Testis (tissue), 3 donors: ENCODE data around the gene METTL6. TPM values are rescaled to one million over a fixed set of nuclear protein-coding genes. Genes with fewer than 3 reads are reported as not detected.

Experiments
- DNase-seq: peaks from one replicate; pipeline ENCODE4 v3.0.0-alpha.2; 2019
- H3K27ac ChIP-seq, 2 donors: fragments of 200-600 bp; sonication (generic); one replicate each; pipeline ENCODE4 v1.5.1; 2019
- H3K27me3 ChIP-seq: fragments of 200-600 bp; sonication (generic); one replicate; pipeline ENCODE4 v1.5.1; 2019
- H3K36me3 ChIP-seq: fragments of 200-600 bp; sonication (generic); one replicate; pipeline ENCODE4 v1.5.1; 2017; ENCODE audit warnings: low read depth; ENCODE audit errors: missing control alignments
- H3K4me1 ChIP-seq: fragments of 200-600 bp; sonication (generic); one replicate; pipeline ENCODE4 v1.5.1; 2019
- H3K4me3 ChIP-seq, 2 donors: fragments of 200-600 bp; sonication (generic); one replicate each; pipeline ENCODE4 v1.5.1; 2017 to 2019
- H3K9me3 ChIP-seq: fragments of 200-600 bp; sonication (generic); one replicate; pipeline ENCODE4 v1.5.1; 2017
- POLR2A ChIP-seq: fragments of 450-650 bp; IDR thresholded peaks from one replicate; pipeline ENCODE4 v1.6.1; 2017; ENCODE audit warnings: antibody characterized with exemption, mild to moderate bottlenecking, moderate library complexity
- WGBS, 2 donors: methylation state at CpG; one replicate each; pipeline ENCODE4 v1.1.5; 2018; 5-methylcytosine and 5-hydroxymethylcytosine counted together
- intact Hi-C: fragments of 100-400 bp; cut with DNase I; formaldehyde crosslinking; loops from one replicate; pipeline ENCODE4 v1.15.1; 2023; ENCODE audit warnings: low total_unique reads
- polyA plus RNA-seq: library from polyadenylated mRNA; stranded (reverse); fragments of 350-450 nt; fragmentation: Illumina TruSeq; extraction: RNeasy Lipid Tissue Mini Kit (QIAGEN cat#74804); gene quantifications from one replicate; pipeline ENCODE4 v1.2.3, GENCODE V29; 2014; ENCODE audit warnings: low read depth, low replicate concordance; ENCODE audit not compliant: insufficient read depth
- total RNA-seq, 2 donors: library from RNA; depleted of rRNA; stranded (reverse); fragments of >200 nt; gene quantifications; one replicate each; pipeline ENCODE4 v1.2.3, GENCODE V29; 2016
- TF ChIP-seq, protein P1 (sequence below), 3 experiments: fragments of 450-650 bp in 2 of 3; fragments of 200-600 bp in 1 of 3; sonication (generic) in 1 of 3; IDR thresholded peaks; one replicate each; pipeline ENCODE4 v1.5.1; 2016 to 2019; ENCODE audit warnings: antibody characterized with exemption in 3 of 3, mild to moderate bottlenecking in 2 of 3, moderate library complexity in 1 of 3

Gene METTL6
- total and polyA plus RNA-seq, 3 donors from 2014 or later: 42.9 to 49.4 (median 45.1) TPM

DNA sequence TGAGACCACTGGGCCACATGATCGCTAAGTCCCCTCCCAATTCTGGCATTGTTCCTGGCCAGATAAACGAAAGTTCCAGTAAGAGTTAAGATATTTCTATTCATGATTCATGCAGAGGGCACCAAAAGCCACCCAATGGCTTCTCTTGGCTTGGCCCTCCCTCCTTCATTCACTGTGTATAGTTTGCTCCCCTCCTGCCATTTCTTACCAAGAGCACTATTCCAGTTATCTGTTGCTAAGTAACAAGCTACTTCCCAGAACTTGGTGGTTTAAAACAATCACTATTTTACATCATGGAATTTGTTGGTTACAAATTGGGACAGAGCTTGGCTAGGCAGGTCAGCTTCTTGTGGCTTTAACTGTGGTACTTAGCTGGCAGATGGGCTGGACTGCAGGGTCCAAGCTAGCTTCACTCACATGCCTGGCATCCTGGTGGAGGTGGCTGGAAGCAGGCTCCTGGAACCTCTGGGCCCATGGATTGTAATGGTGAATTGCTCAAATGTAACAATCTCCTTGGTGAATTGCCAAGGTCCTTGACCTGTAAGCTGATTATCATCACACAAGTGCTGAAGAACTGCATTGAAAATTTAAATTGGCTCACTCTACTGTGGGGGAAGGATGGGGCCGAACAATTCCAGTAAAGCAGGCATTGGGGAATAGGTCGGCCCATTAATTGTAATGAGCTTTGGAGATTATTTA lies 16.6 kb upstream of the METTL6 start:
- WGBS, 2 donors: 87 to 90% methylated on average over 4 of the region's 4 CpGs
- H3K9me3 ChIP-seq: no peaks in the 10 kb centered on the region
- no peak for TF ChIP-seq POLR2A
- TF ChIP-seq, protein P1, sequence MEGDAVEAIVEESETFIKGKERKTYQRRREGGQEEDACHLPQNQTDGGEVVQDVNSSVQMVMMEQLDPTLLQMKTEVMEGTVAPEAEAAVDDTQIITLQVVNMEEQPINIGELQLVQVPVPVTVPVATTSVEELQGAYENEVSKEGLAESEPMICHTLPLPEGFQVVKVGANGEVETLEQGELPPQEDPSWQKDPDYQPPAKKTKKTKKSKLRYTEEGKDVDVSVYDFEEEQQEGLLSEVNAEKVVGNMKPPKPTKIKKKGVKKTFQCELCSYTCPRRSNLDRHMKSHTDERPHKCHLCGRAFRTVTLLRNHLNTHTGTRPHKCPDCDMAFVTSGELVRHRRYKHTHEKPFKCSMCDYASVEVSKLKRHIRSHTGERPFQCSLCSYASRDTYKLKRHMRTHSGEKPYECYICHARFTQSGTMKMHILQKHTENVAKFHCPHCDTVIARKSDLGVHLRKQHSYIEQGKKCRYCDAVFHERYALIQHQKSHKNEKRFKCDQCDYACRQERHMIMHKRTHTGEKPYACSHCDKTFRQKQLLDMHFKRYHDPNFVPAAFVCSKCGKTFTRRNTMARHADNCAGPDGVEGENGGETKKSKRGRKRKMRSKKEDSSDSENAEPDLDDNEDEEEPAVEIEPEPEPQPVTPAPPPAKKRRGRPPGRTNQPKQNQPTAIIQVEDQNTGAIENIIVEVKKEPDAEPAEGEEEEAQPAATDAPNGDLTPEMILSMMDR (IDR thresholded peaks at IDR 0.05): no peak
- H3K27ac ChIP-seq: no peak overlapping the region
- H3K4me1 ChIP-seq: no peaks in the 10 kb centered on the region
- H3K36me3 ChIP-seq: no peaks in the 10 kb centered on the region
- intact Hi-C loops: no loop called here
- no peaks in the 10 kb centered on the region for H3K27me3 ChIP-seq
- peak; percentile 6 for DNase-seq
- H3K4me3 ChIP-seq: no peak overlapping the region

DNA sequence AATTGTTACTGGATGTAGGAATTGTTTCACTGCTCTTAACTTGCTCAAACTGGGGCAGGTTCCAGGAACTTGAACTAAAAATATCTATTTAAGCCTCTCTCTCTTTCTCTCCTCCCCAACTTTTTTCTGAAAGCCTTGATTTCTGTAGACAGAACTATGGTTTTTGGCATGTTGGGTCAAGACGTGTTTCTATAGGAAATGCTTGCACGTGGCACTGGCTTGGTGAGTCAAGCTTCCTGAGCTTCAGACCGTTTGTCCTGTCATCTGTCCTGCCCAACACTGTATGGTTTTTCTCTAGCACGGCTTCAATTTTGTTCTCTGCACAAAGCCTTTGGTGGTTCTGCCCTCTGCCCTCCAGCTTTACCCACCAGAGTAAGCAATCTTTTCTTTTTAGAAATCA lies 13.5 kb upstream of the METTL6 start:
- no peaks in the 10 kb centered on the region for H3K4me1 ChIP-seq
- peak; percentile 7 for DNase-seq
- H3K9me3 ChIP-seq: no peaks in the 10 kb centered on the region
- no peaks in the 10 kb centered on the region for H3K27me3 ChIP-seq
- WGBS, 2 donors: 67 to 79% methylated on average over 4 of the region's 4 CpGs
- no peak overlapping the region for H3K27ac ChIP-seq
- TF ChIP-seq, protein P1 (IDR thresholded peaks at IDR 0.05): no peak
- no peak for TF ChIP-seq POLR2A
- intact Hi-C loops: no loop called here
- no peak overlapping the region for H3K4me3 ChIP-seq
- H3K36me3 ChIP-seq: no peaks in the 10 kb centered on the region

- no peaks in the 10 kb centered on the region for H3K36me3 ChIP-seq
- H3K4me3 ChIP-seq: no peak overlapping the region
- no peak for TF ChIP-seq POLR2A
- TF ChIP-seq, protein P1 (IDR thresholded peaks at IDR 0.05): no peak
- no peak for DNase-seq
- H3K27me3 ChIP-seq: no peaks in the 10 kb centered on the region
- H3K27ac ChIP-seq: no peak overlapping the region
- intact Hi-C loops: no loop called here
- no peaks in the 10 kb centered on the region for H3K4me1 ChIP-seq
- no peaks in the 10 kb centered on the region for H3K9me3 ChIP-seq
Measured at GRCh38 chr3:15439476-15439875, 12.1 kb upstream of the METTL6 start.

GRCh38 chr3:15438983-15439382 lies 11.6 kb upstream of the METTL6 start:
- WGBS, 2 donors: 94 to 97% methylated on average over 4 of the region's 4 CpGs
- no peaks in the 10 kb centered on the region for H3K9me3 ChIP-seq
- intact Hi-C loops: no loop called here
- no peaks in the 10 kb centered on the region for H3K36me3 ChIP-seq
- no peak overlapping the region for H3K27ac ChIP-seq
- TF ChIP-seq, protein P1 (IDR thresholded peaks at IDR 0.05): no peak
- no peak for TF ChIP-seq POLR2A
- H3K27me3 ChIP-seq: no peaks in the 10 kb centered on the region
- no peak for DNase-seq
- H3K4me1 ChIP-seq: no peaks in the 10 kb centered on the region
- H3K4me3 ChIP-seq: no peak overlapping the region

- 91 to 94% methylated on average over 5 to 6 of the region's 6 CpGs for WGBS, 2 donors
- no peaks in the 10 kb centered on the region for H3K27me3 ChIP-seq
- TF ChIP-seq, protein P1 (IDR thresholded peaks at IDR 0.05): no peak
- TF ChIP-seq POLR2A: no peak
- no peak for DNase-seq
- H3K4me3 ChIP-seq: no peak overlapping the region
- H3K27ac ChIP-seq: no peak overlapping the region
- no peaks in the 10 kb centered on the region for H3K9me3 ChIP-seq
- H3K36me3 ChIP-seq: no peaks in the 10 kb centered on the region
- intact Hi-C loops: no loop called here
- no peaks in the 10 kb centered on the region for H3K4me1 ChIP-seq
Measured at GRCh38 chr3:15436246-15436645, 8.9 kb upstream of the METTL6 start.
